HG03520 (cell line): ENCODE data around the gene DNAJB1.
"Not testable (repeated sequence)": the region's sequence is repeated elsewhere in the genome, so short reads cannot be mapped to it uniquely, and the experiment has no call there.

Source experiments
- ATAC-seq: cut with Tn5 transposase; IDR thresholded peaks from one replicate; pipeline ENCODE4 v1.9.1; 2021; ENCODE audit warnings: mild to moderate bottlenecking, moderate library complexity; ENCODE audit not compliant: unreplicated experiment

DNAJB1 gene

DNA sequence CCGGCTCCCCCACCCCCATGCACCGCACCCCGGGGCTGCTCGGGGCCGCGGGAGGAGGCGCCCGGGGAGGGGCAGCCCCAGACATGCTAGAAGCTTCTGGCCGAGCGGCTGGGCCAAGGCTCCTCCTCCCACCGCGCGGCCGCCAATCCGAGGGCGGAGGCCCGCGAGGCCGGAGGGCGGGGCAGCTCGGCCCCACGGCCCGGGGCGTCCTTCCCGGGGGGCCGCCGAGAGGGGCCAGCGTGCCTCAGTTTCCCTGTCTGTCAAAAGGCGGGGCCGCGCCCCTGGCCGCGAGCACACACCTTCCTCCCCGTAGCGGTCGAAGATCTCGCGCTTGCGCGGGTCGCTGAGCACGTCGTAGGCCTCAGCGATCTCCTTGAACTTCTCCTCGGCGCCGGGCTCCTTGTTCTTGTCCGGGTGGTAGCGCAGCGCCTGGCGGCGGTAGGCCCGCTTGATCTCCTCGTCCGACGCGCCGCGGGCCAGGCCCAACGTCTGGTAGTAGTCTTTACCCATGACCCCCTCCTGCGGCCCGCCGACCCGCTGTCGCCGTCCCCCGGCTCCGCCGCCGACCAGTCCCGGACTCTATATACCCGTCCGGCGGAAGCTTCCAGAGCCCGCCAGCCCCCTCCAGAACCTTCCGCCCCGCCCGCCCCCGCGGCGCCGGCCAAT lies at the start of gene DNAJB1:
TSS of gene DNAJB1 (minus strand) at position 558 of the 666 bp plus-strand sequence. CDS start at position 510, 48 bp downstream.
- ATAC-seq = peak; percentile 49

DNA sequence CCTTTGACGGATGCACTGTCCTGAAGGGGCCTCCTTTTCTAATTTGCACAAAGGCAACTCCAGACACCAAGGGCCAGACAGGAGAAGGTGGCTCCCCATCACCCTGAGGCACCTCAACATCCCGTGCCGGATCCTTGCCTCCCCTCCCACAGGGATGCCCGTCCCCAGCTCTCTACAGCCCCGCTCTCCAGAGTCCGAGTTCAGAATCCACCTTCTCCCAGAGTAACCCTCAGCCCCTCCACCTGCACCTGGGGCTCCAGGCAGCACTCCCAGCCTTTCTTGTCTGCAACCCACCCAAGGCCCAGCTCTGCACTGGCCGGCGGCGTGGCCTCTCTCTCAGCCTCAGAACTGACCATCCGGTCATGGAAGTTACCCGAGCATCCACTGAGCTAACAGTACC lies 48.9 kb upstream of the DNAJB1 start:
- no peak for ATAC-seq

DNA sequence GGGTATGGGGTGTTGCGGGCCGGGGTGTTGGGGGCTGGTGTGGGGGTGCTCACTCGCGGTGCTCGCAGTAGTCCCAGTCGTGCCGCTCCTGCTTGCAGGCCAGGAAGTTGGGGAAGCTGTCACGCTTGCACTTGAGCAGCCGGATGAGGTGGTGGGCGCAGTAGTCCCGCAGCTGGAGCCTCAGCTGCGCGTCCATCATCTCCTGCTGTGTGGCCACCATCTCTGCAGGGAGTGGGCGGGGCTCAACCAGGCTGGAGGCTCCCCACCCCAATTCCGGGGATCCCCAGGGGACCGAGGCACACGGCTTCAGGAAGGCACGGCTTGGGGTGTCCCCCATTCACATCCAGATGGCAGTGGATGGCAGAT lies 48.5 kb upstream of the DNAJB1 start:
- no peak for ATAC-seq

GRCh38 chr19:14565765-14566711 lies 47.8 kb upstream of the DNAJB1 start:
- ATAC-seq = no peak

DNA sequence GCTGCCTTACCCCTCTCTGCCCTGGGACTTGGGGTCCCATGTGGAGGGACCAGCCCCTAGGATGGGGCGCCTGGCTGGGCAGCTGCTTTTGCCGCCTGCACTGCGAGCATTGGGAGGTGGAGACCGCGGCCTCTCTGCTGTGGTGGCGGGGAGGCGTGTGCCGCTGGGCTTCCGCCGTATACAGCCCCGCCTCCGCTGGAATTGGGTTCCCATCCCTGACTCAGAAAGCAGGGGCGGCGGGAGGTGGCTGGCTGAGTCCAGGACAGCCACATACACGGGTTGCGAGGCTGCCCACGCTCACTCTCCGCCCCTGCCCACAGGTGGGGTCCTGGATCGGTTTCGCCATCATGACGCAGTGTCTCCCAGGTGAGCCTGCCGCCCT lies 47.1 kb upstream of the DNAJB1 start:
- no peak for ATAC-seq

- not testable (repeated sequence) for ATAC-seq
Measured at GRCh38 chr19:14564652-14565297, 46.6 kb upstream of the DNAJB1 start.

DNA sequence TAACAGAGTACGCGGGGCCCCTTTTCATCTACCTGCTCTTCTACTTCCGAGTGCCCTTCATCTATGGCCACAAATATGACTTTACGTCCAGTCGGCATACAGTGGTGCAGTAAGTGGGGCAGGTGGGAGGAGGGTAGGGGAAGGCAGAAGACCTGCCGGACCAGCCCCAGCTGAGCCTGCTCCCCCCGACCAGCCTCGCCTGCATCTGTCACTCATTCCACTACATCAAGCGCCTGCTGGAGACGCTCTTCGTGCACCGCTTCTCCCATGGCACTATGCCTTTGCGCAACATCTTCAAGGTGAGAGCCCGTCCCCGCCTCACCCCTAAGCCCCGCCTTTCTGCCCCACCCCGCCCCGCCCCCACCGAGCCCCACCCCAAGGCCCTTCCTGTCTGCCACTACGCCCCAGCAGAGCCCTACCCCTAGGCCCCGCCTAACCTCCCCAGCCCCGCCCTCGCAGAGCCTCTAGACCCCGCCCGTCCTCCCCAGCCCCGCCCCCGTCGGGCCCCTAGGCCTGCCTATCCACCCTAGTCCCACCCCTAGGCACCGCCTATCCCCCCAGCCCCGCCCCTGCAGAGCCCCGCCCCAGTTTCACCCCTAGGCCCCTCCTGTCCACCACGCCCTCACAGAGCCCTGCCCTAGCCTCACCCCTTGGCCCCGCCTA lies 45.9 kb upstream of the DNAJB1 start:
- no peak for ATAC-seq

- ATAC-seq = no peak
Measured at GRCh38 chr19:14563590-14563926, 45.4 kb upstream of the DNAJB1 start.

DNA sequence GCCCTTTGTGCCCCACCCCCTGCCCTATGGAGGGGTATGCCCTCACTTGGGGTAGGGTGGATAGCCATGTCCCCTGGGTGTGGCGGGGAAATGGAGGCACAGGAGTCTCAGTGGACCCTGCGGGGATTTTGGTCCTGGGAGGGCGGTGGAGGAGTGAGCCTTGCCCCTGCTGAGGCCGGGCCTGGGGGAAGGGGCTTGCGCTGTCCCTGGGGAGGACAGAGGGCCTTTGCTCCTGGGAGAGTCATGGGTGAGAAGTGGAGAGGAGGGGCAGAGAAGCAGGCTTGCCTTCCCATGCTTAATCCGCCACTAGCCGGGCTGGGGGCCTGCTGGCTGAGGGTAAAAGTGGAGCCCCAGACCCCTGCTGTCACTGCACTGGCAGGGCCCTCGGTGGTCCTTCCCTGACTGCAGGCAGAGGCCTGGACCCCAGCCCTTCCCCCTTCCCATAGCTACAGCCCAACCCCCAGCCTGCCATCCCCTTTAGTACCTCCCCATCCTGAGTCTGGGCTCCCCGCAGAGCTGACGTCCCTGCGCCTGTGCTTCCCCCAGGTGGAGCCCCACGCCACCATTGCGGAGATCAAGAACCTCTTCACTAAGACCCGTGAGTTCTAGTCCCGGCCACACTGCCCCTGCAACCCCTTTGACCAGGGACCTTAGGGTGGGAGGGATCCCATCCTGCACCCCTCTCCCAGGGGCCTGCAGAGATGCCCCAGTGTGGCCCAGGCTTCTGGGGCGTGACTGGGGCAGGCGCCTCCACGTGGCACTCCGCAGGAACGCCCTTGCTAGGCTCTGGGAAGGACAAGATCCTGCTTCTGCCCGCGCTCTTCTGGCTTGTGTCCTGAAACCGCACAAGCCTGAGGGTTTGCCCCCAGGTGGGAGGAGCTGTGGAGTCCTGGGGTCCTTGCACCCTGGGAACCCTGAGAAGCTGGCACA lies 44.7 kb upstream of the DNAJB1 start:
- no peak for ATAC-seq

- no peak for ATAC-seq
Measured at GRCh38 chr19:14561847-14562351, 43.7 kb upstream of the DNAJB1 start.

- no peak for ATAC-seq
Measured at GRCh38 chr19:14561249-14561648, 43.1 kb upstream of the DNAJB1 start.

DNA sequence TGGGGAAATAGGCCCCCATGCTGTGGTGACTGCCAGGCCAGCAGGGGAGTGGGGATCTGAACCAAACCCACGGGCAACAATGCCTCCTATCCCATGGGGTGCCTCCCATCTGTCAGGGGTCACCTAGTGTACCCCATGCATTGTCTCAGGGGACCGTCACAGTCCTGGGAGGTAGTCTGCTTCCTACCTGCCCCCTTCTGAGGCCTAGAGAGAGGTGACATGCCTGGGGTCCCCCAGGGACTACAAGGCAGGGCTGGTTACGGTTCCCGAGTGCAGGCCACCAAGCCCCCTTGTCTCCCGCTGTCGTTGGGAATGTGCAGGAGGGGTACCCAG lies 42.5 kb upstream of the DNAJB1 start:
- ATAC-seq = no peak

GRCh38 chr19:14559916-14560775 lies 41.9 kb upstream of the DNAJB1 start:
- no peak for ATAC-seq

- ATAC-seq = no peak
Measured at GRCh38 chr19:14558370-14559066, 40.3 kb upstream of the DNAJB1 start.

DNA sequence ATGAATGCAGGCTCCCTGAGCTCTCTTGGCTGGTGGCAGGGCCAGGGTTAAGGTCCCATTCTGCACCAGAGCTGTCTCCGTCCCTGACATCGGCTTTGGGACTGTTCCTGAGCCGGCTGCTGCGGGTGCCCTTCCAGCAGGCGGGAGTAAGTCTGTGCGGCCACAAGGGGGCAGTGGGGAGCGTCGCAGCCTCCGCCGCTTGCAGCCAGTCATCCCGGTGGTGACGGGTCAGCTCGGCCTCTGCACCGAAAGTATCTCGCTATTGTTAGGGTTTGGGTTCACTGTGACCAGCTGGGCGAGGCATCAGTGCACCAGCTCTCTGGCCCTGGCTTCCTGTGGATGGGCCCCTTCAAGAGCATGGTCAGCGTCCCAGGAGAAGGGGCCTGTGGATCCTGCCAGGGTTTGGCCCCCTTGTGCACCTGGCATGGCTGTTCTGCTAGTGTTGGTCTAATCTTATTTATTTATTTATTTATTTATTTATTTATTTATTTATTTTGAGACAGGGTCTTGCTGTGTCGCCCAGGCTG lies 38.5 kb upstream of the DNAJB1 start:
- ATAC-seq = no peak

DNA sequence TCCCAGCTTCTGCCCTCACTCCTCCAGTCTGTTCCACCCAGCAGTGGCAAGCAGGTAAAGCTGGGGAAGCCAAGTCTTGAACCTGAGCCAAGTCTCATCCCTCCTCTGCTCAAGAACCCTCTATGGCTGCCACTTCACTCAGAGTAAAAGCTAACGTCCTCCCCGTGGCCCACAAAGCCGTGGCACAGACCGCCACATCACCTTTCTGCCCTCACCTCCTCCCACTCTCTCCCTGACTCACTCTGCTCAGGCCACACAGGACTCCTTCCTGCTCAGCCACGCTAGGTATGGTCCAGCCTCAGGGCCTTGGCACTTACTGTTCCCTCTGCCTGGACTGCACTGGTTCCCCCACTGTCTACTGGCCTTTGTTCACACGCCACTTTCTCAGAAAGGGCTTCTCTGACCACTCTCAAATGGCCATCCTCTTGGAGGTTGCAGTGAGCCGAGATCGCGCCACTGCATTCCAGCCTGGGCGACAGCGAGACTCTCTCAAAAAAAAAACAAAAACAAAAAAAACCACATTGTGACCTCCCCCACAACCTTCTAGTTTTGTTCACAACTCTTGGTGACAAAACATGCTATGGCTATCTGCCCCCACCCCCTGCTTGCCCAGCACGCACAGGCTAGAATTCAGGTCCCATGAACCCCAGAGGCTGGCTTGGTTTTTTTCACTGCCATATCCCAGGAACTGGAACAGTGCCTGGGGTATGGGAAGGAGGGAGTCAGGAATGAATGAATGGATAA lies 37.9 kb upstream of the DNAJB1 start:
- no peak for ATAC-seq

- ATAC-seq = no peak
Measured at GRCh38 chr19:14554382-14554812, 36.2 kb upstream of the DNAJB1 start.

DNA sequence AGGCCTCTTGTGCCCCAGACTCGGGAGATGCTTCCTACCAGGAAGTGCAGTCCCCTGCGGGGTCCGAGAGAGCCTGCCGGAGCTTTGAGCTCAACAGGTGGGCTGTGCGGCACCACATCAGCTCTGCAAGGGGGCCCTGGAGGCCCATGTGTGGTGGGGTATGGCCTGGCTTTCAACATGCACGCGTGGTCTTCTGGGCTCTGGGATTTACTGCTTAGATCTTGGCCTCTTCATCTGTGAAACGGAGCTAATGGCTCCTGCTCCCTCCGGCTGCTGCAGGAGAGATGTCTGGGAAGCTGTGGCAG lies 35.7 kb upstream of the DNAJB1 start:
- no peak for ATAC-seq
